ENCODE data around the gene COL21A1.
"Not testable (repeated sequence)": the region's sequence is repeated elsewhere in the genome, so short reads cannot be mapped to it uniquely, and the experiment has no call there.

The COL21A1 gene

GRCh38 chr6:56246881-56247653 lies at the start of gene COL21A1:
TSS of gene COL21A1 (minus strand) at chr6:56247580. CDS start at chr6:56182618, 64,962 bp downstream.
- no peak for DNase-seq

GRCh38 chr6:56293781-56294180 lies 46.4 kb upstream of the COL21A1 start:
- DNase-seq = no peak

DNA sequence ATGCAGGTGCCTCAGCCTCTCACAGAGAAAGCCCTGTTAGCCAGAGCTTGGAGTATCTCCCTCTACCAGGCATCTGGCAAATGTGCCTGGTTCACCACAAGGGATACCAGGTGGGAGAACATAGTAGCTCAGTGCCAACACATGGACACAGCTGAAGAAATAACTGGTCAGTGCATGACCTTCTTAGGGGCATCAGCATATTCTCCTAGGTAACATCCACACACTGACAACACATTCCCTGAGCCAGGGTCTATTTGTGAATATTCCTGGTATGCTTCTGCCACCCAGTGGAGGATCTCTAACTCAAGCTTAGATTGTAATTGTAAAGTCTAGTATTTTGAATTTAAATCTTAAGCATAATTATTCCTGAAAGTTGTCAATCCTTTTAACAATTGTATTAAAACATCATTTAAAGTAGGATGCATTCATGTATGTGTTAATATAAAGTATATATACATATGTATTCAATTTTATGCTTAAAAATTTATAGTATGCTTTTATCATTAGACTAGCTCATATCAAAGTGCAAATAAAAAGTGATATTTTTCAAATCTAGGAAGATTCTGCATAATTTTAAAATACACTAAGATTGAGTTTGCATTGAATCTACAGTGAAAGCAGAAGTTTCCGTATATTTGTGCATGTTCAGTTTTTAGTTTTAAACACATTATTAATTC lies 45.3 kb upstream of the COL21A1 start:
- DNase-seq = peak; percentile 50 to 79 (median 69)

DNA sequence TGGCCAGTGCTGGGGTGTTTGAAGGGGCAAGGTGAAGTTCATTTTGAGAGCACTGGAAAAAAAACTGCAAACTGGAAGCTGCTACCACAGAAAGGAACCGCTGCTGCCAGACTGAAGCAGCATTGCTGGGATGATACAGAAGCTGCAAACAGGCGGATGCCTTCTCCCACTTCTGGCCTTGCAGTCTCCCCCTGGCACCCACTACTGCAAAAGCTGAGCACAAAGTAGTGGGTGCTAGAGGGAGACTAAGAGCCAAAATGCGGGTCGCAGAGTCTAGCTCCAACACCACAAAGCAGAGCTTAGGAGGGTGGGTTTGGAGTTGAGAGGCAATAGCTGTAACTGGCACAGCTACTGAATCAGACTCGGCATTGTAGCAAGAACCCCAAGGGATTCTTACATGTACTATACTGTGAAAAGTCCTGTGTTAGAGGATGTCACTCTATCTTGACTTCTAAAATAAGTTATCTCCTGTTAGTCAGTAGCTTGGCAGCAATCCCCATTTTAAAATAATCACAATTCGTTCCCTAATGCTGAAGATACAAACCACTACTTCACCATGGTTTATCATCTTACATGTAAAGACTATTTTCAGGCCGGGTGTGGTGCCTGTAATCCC lies 44.0 kb upstream of the COL21A1 start:
- no peak for DNase-seq

GRCh38 chr6:56289721-56290120 lies 42.3 kb upstream of the COL21A1 start:
- no peak for DNase-seq

DNA sequence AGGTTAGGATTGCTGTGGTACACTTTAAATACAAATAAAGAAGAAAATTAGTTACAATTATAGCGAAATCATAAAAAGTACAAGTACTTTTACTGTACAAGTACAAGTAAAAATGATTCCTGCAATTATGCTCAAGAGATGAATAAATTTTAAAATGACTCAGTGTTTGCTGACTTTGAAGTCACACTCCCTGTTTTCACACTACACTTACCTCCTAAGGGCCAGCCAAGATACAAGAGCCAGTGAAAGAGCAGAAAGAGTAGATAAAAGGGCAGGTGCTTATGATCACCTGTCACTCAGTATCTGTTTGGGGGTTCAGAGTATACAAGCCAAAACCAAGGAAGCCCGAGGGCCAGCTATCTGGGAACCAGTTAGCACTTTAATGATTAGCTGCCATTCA lies 41.0 kb upstream of the COL21A1 start:
- DNase-seq = peak; percentile 19 to 75 (median 57)

DNA sequence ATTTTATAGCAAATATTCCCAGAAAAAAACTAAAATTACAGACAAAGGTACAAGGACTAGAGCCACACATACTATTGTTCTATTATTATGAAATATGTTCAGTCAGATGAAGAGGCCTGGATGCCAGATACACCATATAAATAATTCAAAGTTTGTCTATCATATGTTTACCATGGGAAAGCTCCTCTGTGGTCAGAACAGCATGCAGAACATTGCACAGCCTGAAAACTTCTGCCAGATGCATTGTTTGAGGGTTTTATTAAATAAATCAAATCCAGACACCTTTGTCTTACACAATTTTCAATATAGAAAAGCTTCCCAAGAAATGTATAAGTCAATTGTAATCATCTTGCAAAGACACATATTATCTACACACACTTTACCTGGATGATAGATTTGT lies 35.0 kb upstream of the COL21A1 start:
- DNase-seq = no peak

GRCh38 chr6:56280126-56280525 lies 32.7 kb upstream of the COL21A1 start:
- DNase-seq = no peak

GRCh38 chr6:56279331-56280080 lies 32.1 kb upstream of the COL21A1 start:
- DNase-seq = no peak

- DNase-seq = peak in 1 of 3 experiments; percentile 69
These were observed 30.8 kb upstream of the COL21A1 start for GRCh38 chr6:56278171-56278591.

DNA sequence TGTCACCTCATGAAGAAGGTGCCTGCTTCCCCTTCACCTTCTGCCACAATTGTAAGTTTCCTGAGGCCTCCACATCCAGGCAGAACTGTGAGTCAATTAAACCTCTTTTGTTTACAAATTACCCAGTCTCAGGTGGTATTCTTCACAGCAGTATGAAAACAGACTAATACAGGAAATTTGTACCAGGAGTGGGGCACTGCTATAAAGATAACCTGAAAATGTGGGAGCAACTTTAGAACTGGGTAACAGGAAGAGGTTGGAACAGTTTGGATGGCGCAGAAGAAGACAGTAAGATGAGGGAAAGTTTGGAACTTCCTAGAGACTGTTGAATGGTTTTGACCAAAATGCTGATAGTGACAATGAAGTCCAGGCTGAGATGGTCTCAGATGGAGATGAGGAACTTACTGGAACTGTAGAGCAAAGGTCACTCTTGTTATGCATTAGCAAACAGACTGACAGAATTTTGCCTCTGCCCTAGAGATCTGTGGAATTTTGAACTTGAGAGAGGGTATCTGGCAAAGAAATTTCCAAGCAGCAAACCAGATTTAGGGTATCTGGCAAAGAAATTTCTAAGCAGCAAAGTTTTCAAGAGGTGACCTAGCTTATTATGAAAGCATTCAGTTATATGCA lies 23.5 kb upstream of the COL21A1 start:
- DNase-seq = no peak

GRCh38 chr6:56268266-56268665 lies 20.9 kb upstream of the COL21A1 start:
- DNase-seq = no peak

GRCh38 chr6:56266011-56266410 lies 18.6 kb upstream of the COL21A1 start:
- DNase-seq = no peak

DNA sequence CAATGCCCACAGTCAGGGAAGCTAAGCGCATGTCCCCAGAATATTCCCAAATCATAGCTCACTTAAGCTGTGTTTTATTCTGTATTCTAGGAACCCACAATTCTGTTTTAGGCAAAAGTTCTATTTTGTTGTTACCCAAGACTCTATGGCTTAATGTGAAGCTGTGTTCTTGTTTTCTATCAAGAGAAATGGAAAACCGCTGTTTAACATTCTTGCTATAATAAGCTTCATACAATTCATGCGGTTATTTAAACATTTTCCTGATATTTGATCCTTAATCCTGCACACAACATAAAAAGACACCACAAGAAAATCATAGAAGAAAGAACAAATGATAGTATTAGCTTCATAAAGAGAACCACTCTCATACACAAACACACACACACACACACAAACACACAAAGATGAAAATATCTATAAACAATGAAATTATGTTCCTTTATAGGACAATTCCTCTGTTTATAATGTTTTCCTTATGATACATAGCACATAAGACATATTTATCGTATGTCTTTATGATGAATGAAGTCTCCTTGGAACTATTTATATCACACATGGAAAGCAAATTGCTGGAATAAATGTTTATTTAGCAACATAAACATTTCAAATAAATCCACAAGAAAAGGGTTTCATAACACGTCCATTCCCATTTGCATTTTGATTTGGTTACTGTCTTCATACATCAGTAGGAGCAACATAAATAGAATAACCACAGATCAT lies 16.4 kb upstream of the COL21A1 start:
- DNase-seq = no peak

GRCh38 chr6:56260593-56260992 lies 13.2 kb upstream of the COL21A1 start:
- not testable (repeated sequence) for DNase-seq

GRCh38 chr6:56259234-56260077 lies 12.1 kb upstream of the COL21A1 start:
- peak in 2 of 3 experiments; percentile 51 to 70 for DNase-seq

DNA sequence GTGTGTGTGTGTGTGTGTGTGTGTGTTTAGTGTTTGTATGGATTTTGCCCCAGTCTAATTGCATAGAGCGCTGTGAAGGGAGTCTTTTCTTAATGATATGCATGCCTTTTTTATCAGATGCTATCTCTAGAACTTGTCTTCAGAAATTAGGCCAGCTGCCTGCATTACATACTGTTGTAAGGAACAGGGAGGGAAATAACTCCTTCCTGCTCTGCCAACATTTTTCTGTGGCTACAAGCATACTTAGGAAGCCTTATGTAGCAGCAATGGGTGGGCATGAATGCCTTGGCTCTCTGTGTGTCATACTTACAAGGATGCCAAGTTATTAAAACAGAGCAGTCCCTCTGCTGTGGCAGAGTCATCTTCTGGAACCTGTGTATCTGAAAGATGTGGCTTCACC lies 8.0 kb upstream of the COL21A1 start:
- no peak for DNase-seq

DNA sequence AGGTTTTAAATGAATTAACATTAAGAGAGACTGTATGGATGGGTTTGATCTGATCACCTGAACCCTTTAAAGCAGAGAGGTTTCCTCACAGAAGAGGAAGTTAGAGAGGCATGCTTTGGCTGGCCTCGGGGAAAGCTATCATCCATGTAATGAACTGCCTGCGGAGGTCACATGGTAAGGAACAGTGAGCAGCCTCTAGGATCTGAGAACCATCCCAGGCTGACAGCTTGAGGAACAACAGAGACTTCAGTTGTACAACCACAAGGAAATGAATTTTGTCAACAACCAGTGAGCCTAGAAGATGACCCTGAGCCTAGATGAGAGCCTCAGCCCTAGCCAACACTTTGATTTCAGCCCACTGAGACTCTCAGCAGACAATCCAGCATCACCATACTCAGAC lies 2.9 kb upstream of the COL21A1 start:
- no peak for DNase-seq

DNA sequence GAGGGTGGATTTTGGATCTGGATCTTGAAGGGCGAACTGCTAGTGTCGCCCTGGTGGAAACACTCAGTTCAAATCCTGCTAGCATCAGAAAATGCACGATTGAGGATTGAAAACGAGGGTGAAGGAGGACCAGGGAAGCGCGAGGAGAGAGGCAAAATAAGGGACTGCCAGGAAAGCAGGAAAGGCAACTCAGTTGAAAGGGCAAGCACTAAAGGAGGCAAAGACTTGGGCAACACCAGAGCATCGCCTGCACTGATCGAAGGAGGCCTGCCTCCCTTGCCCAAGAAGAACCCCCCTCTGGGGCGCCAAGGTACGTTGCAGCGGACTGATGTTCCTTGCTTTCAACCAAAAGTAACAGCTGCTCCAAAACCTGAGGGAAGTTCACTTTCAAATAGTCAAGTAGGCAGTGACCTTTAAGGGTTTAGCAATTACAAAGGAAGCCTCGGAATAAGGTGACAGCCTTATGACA lies 308 bp upstream of the COL21A1 start:
- no peak for DNase-seq

DNA sequence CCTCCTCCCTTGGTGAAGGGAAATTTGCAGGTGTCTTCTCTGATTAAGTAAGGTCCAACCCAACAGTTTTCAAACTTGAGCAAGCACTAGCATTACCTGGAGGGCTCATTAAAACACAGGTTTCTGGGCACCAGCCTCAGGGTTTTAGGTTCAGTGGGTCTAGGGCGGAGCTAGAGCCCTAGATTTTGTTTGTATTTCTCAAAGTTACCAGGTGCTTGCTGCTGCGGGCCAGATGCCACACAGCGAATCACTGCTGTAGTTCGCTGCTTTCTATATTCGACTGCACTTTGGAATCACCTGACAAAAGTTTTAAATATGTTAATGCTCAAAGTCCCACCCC lies 869 bp downstream of the COL21A1 start:
- DNase-seq = no peak

- DNase-seq = no peak
These were observed 1.5 kb downstream of the COL21A1 start for GRCh38 chr6:56245903-56246351.
